Suppressor macrophage treated with lipopolysaccharide for 4 hours (primary cell): ENCODE data around the gene PDE9A.
"Not testable (repeated sequence)": the region's sequence is repeated elsewhere in the genome, so short reads cannot be mapped to it uniquely, and the experiment has no call there.

Experiments
- DNase-seq: peaks from one replicate; pipeline ENCODE4 v3.0.0-alpha.2; 2020

PDE9A gene

DNA sequence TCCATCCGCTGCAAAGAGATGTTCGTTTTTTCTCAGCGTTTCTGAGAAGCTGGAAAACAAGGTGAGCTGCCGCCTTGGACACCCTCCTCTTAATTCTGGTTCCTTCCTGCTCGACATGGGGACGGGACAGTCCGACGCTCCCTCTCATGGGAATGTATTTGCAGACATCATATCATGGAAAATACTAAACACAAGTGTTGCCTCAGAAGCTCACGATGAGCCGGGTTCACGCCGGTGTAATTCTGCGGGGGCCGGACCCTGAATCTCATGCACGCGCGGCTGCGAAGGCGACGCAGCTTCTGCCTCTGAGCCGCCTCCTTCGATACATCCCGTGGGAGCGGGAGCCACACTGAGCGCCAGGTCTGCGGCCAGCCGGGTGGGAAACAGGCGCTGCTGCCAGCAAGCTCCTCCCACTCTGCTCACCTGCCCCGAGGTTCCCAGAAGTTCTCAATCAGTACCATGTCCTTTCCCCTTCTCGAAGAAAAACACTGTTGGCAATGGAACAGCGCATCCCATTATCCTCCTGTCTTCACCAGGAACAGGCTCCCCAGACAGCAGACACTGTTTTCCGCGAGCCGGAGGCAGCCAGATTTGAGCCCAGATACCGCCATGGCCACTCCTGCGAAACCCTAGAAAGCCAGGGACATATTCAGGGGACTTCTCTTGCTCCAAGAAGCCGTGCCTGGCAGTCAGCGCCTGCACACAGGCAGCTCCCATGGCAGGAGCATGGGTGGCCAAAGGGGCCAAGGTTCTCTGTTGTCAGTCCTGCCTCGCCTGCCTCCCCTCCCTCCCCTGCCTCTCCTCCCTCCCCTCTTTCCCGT lies 127.9 kb downstream of the PDE9A start:
- DNase-seq: no peak

DNA sequence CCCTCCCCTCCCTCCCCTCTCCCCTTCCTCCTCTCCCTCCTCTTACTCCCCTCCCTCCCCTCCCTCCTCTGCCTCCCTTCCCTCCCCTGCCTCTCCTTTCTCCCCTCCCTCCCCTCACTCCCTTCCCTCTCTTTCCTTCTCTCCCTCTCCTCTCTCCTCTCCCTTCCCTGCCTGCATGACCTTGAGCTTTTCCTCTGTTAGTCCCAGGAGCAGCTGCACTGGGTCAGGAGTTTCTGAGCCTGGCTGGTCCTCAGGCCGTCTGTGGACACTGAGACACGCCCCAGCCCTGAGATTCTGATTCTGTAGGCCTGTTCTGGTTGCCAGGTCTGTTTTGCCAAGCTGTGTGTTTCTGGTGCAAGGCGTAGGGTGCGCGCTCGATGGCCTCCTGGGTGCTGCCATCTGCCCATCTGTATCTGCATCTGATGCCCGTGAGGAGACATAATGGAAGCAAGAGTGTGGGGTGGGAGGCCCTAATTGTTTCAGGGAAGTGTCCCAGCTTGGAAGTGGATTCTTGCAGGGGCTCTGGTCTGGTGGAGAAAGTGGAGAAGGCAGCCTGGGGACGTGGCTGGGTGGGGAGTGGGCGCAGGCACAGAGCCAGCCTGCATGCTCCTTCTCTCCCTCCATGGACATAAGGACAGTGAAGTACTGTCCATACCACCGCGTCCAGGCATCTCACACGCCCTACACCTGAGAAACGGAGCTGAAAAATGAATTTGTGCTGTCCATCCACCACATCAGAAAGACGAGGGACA lies 128.7 kb downstream of the PDE9A start:
- DNase-seq: no peak

DNA sequence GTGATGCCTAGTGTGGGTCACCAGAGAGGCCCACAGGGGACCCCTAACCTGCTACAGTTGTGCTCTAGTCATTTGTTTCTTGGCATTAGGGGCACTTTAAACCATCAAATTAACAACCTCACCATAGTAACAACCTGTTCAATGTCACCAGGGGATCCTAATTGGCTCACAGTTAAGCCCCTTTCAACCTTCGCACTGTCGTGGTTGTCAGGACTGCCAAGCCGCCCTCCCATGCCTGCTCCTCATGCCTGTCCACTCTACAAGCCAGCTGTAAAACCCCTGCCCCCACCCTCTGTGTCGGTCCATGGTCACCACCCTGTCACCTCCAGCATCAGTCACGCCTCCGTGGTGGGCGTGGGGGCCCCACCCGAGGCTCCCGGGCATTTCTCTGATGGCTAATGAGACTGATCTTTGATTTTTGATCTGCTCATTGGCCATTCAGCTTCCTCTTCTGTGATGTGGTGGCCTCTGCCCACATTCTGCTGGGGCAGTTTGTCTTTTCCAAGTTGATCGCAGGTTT lies 129.4 kb downstream of the PDE9A start:
- no peak for DNase-seq

DNA sequence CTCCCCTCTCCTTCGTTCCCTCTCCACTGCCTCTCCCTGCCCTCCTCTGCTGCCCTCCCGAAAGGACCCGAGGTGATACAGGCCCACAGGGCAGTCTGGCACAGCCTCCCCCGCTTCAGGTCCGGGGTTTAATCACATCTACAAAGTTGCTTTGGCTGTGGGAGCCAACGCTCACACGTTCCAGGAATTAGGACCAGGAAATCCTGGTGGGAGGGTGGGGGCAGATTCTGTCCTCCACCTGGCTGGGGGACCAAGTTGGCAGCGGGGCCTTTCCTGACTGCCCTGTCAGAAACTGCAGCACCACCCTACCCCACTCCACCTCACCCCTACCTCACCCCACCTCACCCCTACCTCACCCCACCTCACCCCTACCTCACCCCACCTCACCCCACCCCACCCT lies 130.9 kb downstream of the PDE9A start:
- no peak for DNase-seq

DNA sequence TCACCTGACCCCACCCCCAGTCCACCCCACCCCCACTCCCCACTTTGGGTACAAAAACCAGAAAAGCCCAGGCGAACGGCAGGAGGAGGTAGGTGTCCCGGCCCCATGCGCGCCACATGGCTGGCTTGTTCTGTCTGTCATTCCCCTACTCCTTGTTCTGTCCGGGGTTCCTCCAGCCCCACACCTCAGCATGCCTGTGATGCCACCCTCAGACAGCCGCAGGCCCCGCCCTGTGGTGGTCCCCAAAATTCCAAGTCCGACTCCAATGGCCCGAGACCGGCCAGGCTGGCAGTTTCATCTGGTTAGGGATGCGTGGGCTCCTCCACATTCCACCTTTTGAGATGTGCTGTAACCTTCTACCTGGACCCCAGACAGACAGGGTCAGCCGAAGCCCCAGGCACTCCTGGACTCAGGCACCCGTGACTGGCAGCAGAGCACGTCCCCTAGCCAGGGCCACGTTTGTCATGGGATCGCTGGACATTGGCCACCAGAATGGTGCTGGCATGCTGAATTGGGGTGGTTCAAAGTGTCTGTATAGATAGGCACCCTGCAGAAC lies 131.6 kb downstream of the PDE9A start:
- DNase-seq: no peak

DNA sequence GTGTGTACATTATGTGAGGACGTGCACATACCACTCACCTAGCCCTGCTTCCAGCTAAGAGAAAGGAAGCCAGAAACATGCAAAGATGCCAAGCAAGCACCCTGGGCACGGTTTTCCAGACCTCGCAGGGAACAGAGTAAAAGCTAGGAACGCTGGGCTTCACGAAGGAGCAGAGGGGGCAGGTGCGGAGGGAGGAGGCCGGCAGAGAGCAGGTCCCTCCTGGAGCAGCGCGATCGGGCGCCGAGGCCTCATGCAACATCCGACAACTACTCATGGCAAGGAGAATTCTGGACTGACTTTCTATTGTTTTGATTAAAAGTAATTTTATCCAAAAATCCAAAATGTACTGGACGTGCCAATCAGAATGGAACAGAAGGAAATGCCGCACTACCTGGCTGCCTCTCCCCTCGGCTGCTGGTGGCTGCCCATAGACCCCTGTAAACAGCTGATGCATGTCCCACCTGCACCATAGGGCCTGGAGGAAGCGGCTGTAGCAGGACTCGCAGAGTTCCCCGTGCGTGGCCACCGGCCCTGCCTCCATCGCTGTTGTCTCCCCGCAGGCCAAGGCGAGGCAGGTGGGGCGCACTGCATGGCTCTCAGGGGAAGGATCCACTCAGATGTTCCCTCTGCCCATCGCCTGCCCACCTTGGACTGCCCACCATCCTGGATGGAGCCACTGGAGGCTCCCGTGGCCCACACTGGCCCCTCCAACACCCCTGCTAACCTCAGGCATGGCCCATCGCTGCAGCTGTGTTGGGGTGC lies 132.4 kb downstream of the PDE9A start:
- DNase-seq: no peak

DNA sequence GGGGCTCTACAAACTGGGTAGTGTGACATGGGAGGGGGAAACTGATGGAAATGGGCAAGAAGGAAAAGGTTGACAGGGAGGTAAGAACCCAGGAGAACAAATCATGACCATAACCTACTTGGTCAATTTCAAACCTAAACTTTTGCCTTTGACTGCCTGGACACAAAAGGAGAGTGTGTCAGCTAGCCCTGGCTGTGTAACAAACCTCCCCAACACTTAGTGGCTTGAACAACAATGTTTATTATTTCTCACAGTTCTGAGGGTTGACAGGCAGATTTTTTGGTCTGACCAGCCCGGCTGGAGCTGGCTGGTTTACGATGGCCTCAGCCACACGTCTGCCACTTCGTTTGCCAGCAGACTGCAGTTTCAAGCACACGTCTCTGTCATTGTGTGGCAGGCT lies 133.5 kb downstream of the PDE9A start:
- no peak for DNase-seq

GRCh38 chr21:42787613-42788012 lies 134.2 kb downstream of the PDE9A start:
- DNase-seq: no peak

- no peak for DNase-seq
These were observed 137.2 kb downstream of the PDE9A start for GRCh38 chr21:42790520-42791065.

DNA sequence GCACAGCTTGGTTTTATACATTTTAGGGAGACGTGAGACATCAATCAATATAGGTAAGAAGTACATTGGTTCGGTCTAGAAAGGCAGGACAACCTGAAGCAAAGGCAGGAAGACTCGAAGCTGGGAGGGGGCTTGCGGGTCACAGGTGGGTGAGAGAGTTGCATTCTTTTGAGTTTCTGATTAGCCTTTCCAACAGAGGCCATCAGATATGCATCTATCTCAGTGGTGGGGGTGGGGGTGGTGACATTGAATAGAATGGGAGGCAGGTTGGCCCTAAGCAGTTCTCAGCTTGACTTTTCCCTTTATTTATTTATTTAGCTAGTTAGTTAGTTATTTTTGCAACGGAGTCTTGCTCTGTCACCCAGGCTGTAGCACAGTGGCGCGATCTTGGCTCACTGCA lies 140.4 kb downstream of the PDE9A start:
- no peak for DNase-seq

- no peak for DNase-seq
These were observed 141.1 kb downstream of the PDE9A start for GRCh38 chr21:42794551-42794950.

DNA sequence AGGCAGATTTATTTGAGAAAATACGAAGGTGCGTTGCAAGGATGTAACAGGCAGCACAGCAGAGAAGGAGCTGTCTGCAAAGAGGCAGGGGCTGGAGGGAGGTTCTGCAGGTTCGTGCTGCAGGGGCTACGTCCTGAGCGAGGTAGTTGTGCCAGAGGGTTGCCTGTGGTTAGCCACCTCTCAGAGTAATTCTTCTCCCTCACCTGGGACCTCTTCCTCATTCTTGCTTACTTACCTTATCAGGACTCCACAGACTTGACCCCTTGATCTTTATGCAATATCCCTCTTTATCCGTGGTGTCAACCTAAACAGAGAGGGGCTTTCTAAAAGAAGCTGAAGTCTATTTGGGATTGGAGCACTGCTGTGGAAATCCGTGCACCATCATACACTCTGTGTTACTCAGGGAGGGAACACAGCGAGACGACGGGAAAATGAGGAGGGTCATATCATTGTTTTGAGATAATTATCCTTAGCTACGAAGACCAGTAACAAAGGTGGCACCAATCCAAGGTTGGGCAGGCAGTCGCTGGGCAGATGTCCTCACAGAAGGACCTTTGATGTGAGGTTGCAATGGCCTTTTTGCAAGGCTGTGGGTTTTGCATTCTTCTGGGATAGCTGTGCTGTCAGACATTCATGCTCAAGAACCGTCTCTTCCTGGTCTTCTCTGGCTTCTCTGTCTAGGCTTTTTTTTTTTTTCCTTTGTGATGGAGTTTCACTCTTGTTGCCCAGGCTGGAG lies 143.1 kb downstream of the PDE9A start:
- DNase-seq: no peak

DNA sequence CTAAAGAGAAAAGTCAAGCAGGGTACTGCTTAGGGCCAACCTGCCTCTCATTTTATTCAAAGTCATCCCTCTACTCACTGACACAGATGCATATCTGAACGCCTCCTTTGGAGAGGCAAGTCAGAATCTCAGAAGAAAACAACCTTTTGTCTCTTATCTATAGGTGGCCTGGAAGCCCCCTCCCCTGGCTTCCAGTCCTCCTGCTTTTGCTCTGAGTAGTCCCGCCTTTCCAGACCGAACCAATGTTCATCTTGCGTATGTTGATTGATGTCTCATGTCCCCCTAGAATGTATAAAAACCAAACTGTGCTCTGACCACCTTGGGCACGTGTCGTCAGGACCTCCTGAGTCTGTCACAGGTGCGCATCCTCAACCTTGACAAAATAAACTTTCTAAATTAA lies 144.1 kb downstream of the PDE9A start:
- DNase-seq: no peak

GRCh38 chr21:42798106-42798505 lies 144.7 kb downstream of the PDE9A start:
- no peak for DNase-seq

GRCh38 chr21:42799516-42799915 lies 146.1 kb downstream of the PDE9A start:
- DNase-seq: no peak

- DNase-seq: no peak
These were observed 146.5 kb downstream of the PDE9A start for GRCh38 chr21:42799948-42800347.

DNA sequence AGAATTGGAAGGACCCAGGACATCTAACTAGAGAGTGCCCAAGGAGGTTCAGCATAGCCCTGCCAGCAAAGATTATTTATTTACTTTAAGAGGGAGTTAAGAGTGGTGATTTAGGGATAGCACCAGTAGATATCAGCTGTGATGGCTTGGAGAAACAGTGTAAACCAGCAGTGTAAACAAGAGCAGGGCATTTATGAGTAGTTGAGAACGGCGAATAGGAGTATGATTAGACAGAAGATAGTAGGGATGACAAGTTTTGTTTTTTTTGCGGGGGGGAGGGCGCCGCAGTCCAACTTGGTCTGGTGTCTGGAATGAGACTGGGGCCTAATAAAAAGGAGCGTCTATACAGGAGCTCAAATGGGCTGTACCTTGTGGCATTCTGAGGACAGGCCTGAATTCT lies 148.2 kb downstream of the PDE9A start:
- not testable (repeated sequence) for DNase-seq

GRCh38 chr21:42806509-42807140 lies 153.2 kb downstream of the PDE9A start:
- no peak for DNase-seq

DNA sequence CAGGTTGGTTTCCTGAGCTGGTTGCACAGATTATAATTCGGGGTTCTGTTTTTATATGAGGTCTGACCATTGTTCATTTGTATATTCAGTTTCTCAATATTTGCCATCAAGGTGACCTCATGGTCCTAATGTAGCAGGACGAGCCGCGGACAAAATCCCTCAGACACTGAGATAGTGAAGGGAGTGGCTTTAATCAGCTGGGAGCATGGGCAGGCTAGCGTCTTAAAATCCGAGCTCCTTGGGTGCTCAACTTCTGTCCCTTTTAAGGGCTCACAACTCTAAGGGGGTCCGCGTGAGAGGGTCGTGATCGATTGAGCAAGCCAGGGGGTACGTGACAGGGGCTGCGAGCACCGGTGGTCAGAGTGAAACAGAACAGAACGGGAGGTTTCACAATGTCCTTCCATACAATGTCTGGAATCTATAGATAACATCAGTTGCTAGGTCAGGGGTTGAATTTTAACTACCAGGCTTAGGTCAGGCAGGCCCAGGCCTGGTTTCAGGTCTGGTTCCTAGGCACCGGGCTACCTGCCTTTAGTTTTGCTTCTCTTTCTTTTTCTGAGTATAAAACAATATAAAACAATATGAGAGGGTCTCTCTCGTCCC lies 154.0 kb downstream of the PDE9A start:
- DNase-seq: not testable (repeated sequence)

- DNase-seq: no peak
These were observed 154.7 kb downstream of the PDE9A start for GRCh38 chr21:42807938-42808613.
